HCT116 (cell line): ENCODE data around the gene EVI5. TPM values are rescaled to one million over a fixed set of nuclear protein-coding genes. Genes with fewer than 3 reads are reported as not detected.

Experiments used
- ATAC-seq: fragments of 200-7000 bp; cut with Tn5 transposase; 2 replicates; pipeline ENCODE4 v1.9.1; 2020; ENCODE audit warnings: mild to moderate bottlenecking, moderate library complexity
- BruUV-seq: library from RNA; stranded (reverse); fragments of 400-500 nt; replicated peaks from 2 replicates; lab custom pipeline; 2021; lab: Mats Ljungman, UMichigan
- CTCF ChIA-PET: fragments of 300-600 bp; sonication (Branson Sonifier 250); formaldehyde crosslinking; loops from one replicate; lab custom pipeline; 2021; ENCODE audit warnings: antibody characterized with exemption; lab: Charles Lee
- POLR2A ChIA-PET: fragments of 300-600, 350-600 bp; sonication (Branson Sonifier 250); formaldehyde crosslinking; loops from one replicate; lab custom pipeline; 2021; ENCODE audit warnings: antibody characterized with exemption; lab: Charles Lee
- RAD21 ChIA-PET, 2 experiments: fragments of 300-600 bp; sonication (Branson Sonifier 250); formaldehyde crosslinking; loops; one replicate each; lab custom pipeline; 2023; ENCODE audit warnings: low total read pairs in 2 of 2; ENCODE audit not compliant: uncharacterized antibody in 2 of 2, unreplicated experiment in 2 of 2, low non-redundant PET in 1 of 2; lab: Charles Lee
- DNase-seq: peaks from one replicate; pipeline ENCODE4 v3.0.0-alpha.2; 2010; ENCODE audit warnings: low read depth, low spot score
- H2AFZ ChIP-seq: fragments of 200-600 bp; shearing (Covaris generic), sonication (generic); 2 replicates; pipeline ENCODE4 v1.6.1; 2017; ENCODE audit warnings: low read depth, mixed run types, mixed read lengths, antibody characterized with exemption, low read length; ENCODE audit not compliant: poor library complexity, severe bottlenecking
- H3K27ac ChIP-seq: 2 replicates; pipeline ENCODE4 v1.5.1; 2012; ENCODE audit warnings: low read depth, low read length
- H3K27me3 ChIP-seq: fragments of 200-600 bp; sonication (generic); 2 replicates; pipeline ENCODE4 v1.6.1; 2016; ENCODE audit warnings: mixed run types, low read length, mixed read lengths; ENCODE audit not compliant: insufficient read depth
- H3K36me3 ChIP-seq, 2 experiments: fragments of 200-500 bp in 1 of 2; fragments of 200-600 bp in 1 of 2; sonication (Bioruptor generic) in 1 of 2; sonication (generic) in 1 of 2; 2 replicates each; pipeline versions ENCODE4 v1.5.1 to v1.6.1; 2014 to 2016; ENCODE audit warnings: low read length in 2 of 2, inconsistent platforms in 1 of 2, mixed read lengths in 1 of 2, mixed run types in 1 of 2; ENCODE audit not compliant: insufficient read depth in 2 of 2, control insufficient read depth in 1 of 2
- H3K4me1 ChIP-seq, 2 experiments: fragments of 200-600 bp in 1 of 2; sonication (generic) in 1 of 2; 2 replicates each; pipeline versions ENCODE4 v1.5.1 to v1.6.1; 2012 to 2017; ENCODE audit warnings: low read length in 2 of 2, inconsistent platforms in 1 of 2, mild to moderate bottlenecking in 1 of 2, mixed read lengths in 1 of 2, mixed run types in 1 of 2, moderate library complexity in 1 of 2; ENCODE audit not compliant: insufficient read depth in 2 of 2, control insufficient read depth in 1 of 2
- H3K4me2 ChIP-seq: fragments of 200-600 bp; sonication (generic); 2 replicates; pipeline ENCODE4 v1.6.1; 2017; ENCODE audit warnings: mixed run types, low read length, mixed read lengths
- H3K4me3 ChIP-seq, 2 experiments: fragments of 200-600 bp in 1 of 2; sonication (generic) in 1 of 2; replicated peaks in 1 of 2; 2 replicates each; pipeline ENCODE4 v1.5.1; 2011 to 2016; ENCODE audit warnings: low read length in 2 of 2, control low read depth in 1 of 2, low read depth in 1 of 2, mild to moderate bottlenecking in 1 of 2, mixed read lengths in 1 of 2, mixed run types in 1 of 2
- H3K79me2 ChIP-seq: fragments of 200-600 bp; sonication (generic); 2 replicates; pipeline ENCODE4 v1.6.1; 2017; ENCODE audit warnings: mild to moderate bottlenecking, mixed run types, low read length, moderate library complexity, mixed read lengths; ENCODE audit not compliant: insufficient read depth
- H3K9ac ChIP-seq: fragments of 200-600 bp; sonication (generic); 2 replicates; pipeline ENCODE4 v1.6.1; 2016; ENCODE audit warnings: low read length, mixed read lengths
- H3K9me2 ChIP-seq: fragments of 200-600 bp; sonication (generic), shearing (Covaris generic); 2 replicates; pipeline ENCODE4 v1.6.1; 2017; ENCODE audit warnings: mixed run types, mild to moderate bottlenecking, moderate library complexity; ENCODE audit not compliant: insufficient read depth
- H3K9me3 ChIP-seq, 2 experiments: fragments of 200-500 bp in 1 of 2; fragments of 200-600 bp in 1 of 2; sonication (Bioruptor generic) in 1 of 2; sonication (generic) in 1 of 2; 2 replicates each; pipeline ENCODE4 v1.6.1; 2014 to 2017; ENCODE audit warnings: low read length in 2 of 2, mixed read lengths in 2 of 2, inconsistent platforms in 1 of 2, low read depth in 1 of 2, mild to moderate bottlenecking in 1 of 2, mixed run types in 1 of 2, moderate library complexity in 1 of 2; ENCODE audit not compliant: control insufficient read depth in 1 of 2, insufficient read depth in 1 of 2
- H4K20me1 ChIP-seq: fragments of 200-600 bp; sonication (generic), shearing (Covaris generic); 2 replicates; pipeline ENCODE4 v1.6.1; 2017; ENCODE audit warnings: mixed run types, mild to moderate bottlenecking, moderate library complexity; ENCODE audit not compliant: insufficient read depth
- CBX3 ChIP-seq: IDR thresholded peaks from 2 replicates; pipeline ENCODE4 v1.6.1; 2012; ENCODE audit warnings: low read depth
- CEBPB ChIP-seq: IDR thresholded peaks from 2 replicates; pipeline ENCODE4 v1.6.1; 2012; ENCODE audit warnings: low read depth
- ELF1 ChIP-seq: IDR thresholded peaks from 2 replicates; pipeline ENCODE4 v1.6.1; 2012; ENCODE audit warnings: low read depth, borderline replicate concordance
- EZH2 ChIP-seq: fragments of 200-600 bp; sonication (generic); IDR thresholded peaks from 2 replicates; pipeline ENCODE4 v1.6.1; 2017; ENCODE audit warnings: antibody characterized with exemption, mixed run types
- POLR2A ChIP-seq: IDR thresholded peaks from 2 replicates; pipeline ENCODE4 v1.7.0; 2011; ENCODE audit warnings: borderline replicate concordance; ENCODE audit not compliant: insufficient read depth, insufficient read length; ENCODE audit errors: extremely low read depth
- POLR2AphosphoS5 ChIP-seq: IDR thresholded peaks from 2 replicates; pipeline ENCODE4 v1.6.1; 2011; ENCODE audit warnings: mild to moderate bottlenecking, low read depth, low read length, moderate library complexity
- RAD21 ChIP-seq: IDR thresholded peaks from 2 replicates; pipeline ENCODE4 v1.6.1; 2012; ENCODE audit warnings: low read depth, mild to moderate bottlenecking
- SP1 ChIP-seq: IDR thresholded peaks from 2 replicates; pipeline ENCODE4 v1.6.1; 2012; ENCODE audit warnings: low read depth
- YY1 ChIP-seq: IDR thresholded peaks from 2 replicates; pipeline ENCODE4 v1.6.1; 2011; ENCODE audit warnings: low read length, low read depth, moderate library complexity, mild to moderate bottlenecking; ENCODE audit not compliant: insufficient replicate concordance; ENCODE audit errors: extremely low read depth
- ZFX ChIP-seq: fragments of 450-650 bp; IDR thresholded peaks from 2 replicates; pipeline ENCODE4 v1.6.1; 2017
- intact Hi-C: fragments of 100-400 bp; cut with micrococcal nuclease; formaldehyde crosslinking; loops from 2 replicates; pipeline ENCODE4 v1.10.0; 2022
- total RNA-seq: library from RNA; stranded (reverse); gene quantifications from one replicate; pipeline ENCODE4 v1.2.1, GENCODE V29; 2021; ENCODE audit not compliant: unreplicated experiment
- TF ChIP-seq, protein P1 (sequence below): IDR thresholded peaks from 2 replicates; pipeline ENCODE4 v1.6.1; 2012
- TF ChIP-seq, protein P2 (sequence below): IDR thresholded peaks from 2 replicates; pipeline ENCODE4 v1.6.1; 2012
- TF ChIP-seq, protein P3 (sequence below): IDR thresholded peaks from 2 replicates; pipeline ENCODE4 v1.6.1; 2011; ENCODE audit warnings: mild to moderate bottlenecking, low read length, moderate library complexity; ENCODE audit not compliant: insufficient replicate concordance; ENCODE audit errors: extremely low read depth

EVI5 gene
- total RNA-seq, 1 experiment from 2014 or later: 21.8 TPM

DNA sequence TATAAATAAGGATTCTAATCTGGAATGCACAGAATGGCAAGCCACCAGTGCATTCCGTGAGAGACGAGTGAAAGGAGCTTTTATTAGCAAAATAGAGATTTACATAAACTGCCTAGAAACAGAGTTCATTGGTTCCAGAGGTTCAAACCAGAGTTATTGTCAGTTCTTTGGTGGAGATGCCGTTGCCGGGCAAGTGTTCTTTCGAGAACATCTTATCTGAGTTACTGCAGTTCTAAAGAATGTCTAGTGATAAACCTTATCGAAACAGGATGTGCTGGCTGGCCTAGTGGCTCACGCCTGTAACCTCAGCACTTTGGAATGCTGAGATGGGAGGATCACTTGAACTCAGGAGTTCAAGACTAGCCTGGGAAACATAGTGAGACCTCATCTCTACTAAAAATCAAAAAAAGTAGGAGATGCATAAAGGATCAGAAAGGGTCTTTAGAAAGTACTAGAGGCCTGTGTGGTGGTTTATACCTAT lies 19.9 kb upstream of the EVI5 start:
- H3K79me2 ChIP-seq: no peaks in the 10 kb centered on the region
- ChIA-PET RAD21 (no interaction called here), POLR2A (interaction anchor here (0.6 to 1.2 kb wide), 5 partner anchors 10 to 27 kb away, joined by 3 to 4 read pairs (median 3); partner anchors contain the start of gene RPL5), CTCF (interaction anchor here (0.8 to 1.6 kb wide), 5 partner anchors 12 to 189 kb away, joined by 3 to 6 read pairs (median 3); no protein-coding TSS in a partner anchor)
- intact Hi-C loops: no loop called here
- peak; percentile 92 for ATAC-seq
- H3K27ac ChIP-seq: peak overlapping the region; percentile 36; the same call in 1 of the 2 replicates
- peak overlapping the region; percentile 50 for H3K4me2 ChIP-seq
- no peaks in the 10 kb centered on the region for H4K20me1 ChIP-seq
- no peak for TF ChIP-seq CEBPB
- 0 out of 2 replicates have a peak, but pooled peaks have one; percentile 47 for TF ChIP-seq CBX3
- TF ChIP-seq POLR2A: no peak
- no TSS peak for BruUV-seq
- no peaks in the 10 kb centered on the region for H3K27me3 ChIP-seq
- 0 out of 2 replicates have a peak overlapping the region, but pooled peaks have one; percentile 23 for H3K9ac ChIP-seq
- DNase-seq: peak; percentile 73
- H3K9me2 ChIP-seq: no peaks in the 10 kb centered on the region
- peak overlapping the region in 1 of 2 experiments; percentile 5; a peak in 1 of 4 replicates for H3K4me3 ChIP-seq
- no peaks in the 10 kb centered on the region for H3K36me3 ChIP-seq
- peak overlapping the region; percentile 94 for H2AFZ ChIP-seq
- peaks cover 6 to 16% of the 10 kb centered on the region in 2 experiments for H3K4me1 ChIP-seq
- H3K9me3 ChIP-seq: no peaks in the 10 kb centered on the region

DNA sequence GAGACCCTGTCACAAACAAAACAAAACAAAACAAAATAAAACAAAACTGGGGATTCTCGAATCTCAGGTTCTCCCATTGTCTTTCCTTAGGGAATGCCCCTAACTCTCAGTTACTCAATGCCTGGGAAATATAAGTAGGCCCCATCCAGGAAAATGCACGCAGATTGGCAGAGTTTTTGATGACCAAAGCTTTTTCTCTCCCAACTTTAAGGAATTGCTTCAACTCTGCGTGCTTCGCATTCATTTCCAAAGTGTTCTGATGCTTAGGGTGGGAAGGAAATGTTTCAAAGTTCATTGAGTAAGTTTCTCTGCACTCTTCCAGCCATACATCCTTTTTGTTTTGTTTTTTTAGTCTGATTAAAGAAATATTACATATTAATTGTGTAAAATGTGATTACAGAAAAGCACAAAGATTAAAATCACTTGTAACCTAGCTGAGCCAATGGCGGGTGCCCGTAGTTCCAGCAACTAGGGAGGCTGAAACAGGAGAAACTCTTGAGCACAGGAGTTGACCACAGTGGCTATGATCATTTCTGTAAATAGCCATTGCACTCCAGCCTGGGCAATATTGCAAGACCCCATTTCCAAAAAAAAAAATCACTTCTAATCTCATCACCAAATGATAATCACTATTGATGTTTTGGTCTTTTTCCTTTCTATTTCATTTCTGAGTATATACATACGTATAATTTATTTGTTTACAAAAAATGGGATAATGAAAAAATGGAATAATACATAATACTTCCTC lies 18.4 kb upstream of the EVI5 start:
- Histone ChIP-seq H3K27me3 (no peaks in the 10 kb centered on the region), H3K9me2 (no peaks in the 10 kb centered on the region), H2AFZ (no peak overlapping the region), H3K79me2 (no peaks in the 10 kb centered on the region), H4K20me1 (no peaks in the 10 kb centered on the region), H3K9me3 (no peaks in the 10 kb centered on the region), H3K9ac (no peak overlapping the region), H3K4me3 (no peak overlapping the region), H3K36me3 (no peaks in the 10 kb centered on the region), H3K27ac (no peak overlapping the region), H3K4me1 (peaks cover 6 to 16% of the 10 kb centered on the region in 2 experiments), H3K4me2 (no peak overlapping the region)
- POLR2A ChIA-PET: no interaction called here
- RAD21 ChIA-PET: no interaction called here
- BruUV-seq: no TSS peak
- ATAC-seq (no peak), DNase-seq (no peak)
- CTCF ChIA-PET: interaction anchor here (1.6 kb wide), 1 partner anchor 54 kb away, joined by 6 read pairs; no protein-coding TSS in a partner anchor
- TF ChIP-seq, protein P1, sequence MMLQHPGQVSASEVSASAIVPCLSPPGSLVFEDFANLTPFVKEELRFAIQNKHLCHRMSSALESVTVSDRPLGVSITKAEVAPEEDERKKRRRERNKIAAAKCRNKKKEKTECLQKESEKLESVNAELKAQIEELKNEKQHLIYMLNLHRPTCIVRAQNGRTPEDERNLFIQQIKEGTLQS: no peak
- TF ChIP-seq YY1 (no peak), ZFX (no peak), RAD21 (no peak), ELF1 (no peak), SP1 (no peak), EZH2 (no peak), POLR2AphosphoS5 (no peak)
- TF ChIP-seq, protein P2, sequence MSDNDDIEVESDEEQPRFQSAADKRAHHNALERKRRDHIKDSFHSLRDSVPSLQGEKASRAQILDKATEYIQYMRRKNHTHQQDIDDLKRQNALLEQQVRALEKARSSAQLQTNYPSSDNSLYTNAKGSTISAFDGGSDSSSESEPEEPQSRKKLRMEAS: no peak
- TF ChIP-seq, protein P3, sequence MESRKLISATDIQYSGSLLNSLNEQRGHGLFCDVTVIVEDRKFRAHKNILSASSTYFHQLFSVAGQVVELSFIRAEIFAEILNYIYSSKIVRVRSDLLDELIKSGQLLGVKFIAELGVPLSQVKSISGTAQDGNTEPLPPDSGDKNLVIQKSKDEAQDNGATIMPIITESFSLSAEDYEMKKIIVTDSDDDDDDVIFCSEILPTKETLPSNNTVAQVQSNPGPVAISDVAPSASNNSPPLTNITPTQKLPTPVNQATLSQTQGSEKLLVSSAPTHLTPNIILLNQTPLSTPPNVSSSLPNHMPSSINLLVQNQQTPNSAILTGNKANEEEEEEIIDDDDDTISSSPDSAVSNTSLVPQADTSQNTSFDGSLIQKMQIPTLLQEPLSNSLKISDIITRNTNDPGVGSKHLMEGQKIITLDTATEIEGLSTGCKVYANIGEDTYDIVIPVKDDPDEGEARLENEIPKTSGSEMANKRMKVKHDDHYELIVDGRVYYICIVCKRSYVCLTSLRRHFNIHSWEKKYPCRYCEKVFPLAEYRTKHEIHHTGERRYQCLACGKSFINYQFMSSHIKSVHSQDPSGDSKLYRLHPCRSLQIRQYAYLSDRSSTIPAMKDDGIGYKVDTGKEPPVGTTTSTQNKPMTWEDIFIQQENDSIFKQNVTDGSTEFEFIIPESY: no peak
- intact Hi-C loops: no loop called here
